Measurements from ENCODE around the gene KMT2C.
"Not testable (repeated sequence)": the region's sequence is repeated elsewhere in the genome, so short reads cannot be mapped to it uniquely, and the experiment has no call there.

DNA sequence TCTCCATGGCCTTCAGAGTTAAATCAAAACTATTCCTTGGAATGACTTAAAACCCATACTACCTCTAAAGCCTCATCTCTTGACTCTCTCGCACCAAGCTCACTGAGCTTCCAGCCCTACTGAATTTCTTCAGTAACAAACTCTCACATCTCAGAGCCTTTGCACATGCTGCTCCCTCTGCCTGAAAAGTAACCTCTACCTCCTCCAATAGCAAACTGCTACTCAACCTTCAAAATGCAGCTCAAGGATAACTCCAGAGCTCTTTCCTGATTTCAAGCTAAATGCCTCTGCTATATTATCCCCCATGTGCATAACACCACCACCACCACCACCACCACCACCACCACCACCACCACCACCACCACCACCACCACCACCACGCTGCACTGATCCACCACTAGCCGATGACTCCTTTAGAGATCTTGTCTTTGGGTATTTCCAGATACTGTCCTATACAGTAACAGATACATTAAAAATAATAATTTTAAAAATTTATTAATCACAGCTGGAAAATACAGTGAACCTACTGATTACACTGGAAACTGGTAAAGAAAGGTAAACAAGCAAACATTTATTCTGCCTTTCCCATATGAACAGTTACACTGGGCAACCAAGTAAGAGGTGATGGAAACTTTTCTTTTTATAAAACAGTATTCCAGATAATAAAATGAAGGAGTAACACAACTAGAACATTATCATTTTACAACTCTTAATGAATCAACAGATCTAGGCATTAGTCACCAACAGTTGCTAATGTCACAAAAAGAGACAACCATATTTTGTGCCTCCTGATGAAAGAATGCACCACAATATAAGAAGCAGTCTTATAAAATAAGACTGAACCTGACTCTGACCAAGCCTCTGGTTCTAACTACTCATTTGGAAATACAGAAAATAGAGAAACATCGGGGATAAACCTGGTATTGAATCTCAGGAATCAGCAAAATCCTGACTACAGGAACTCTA lies 51.3 kb downstream of the KMT2C start:
- TF ChIP-seq, protein P1, sequence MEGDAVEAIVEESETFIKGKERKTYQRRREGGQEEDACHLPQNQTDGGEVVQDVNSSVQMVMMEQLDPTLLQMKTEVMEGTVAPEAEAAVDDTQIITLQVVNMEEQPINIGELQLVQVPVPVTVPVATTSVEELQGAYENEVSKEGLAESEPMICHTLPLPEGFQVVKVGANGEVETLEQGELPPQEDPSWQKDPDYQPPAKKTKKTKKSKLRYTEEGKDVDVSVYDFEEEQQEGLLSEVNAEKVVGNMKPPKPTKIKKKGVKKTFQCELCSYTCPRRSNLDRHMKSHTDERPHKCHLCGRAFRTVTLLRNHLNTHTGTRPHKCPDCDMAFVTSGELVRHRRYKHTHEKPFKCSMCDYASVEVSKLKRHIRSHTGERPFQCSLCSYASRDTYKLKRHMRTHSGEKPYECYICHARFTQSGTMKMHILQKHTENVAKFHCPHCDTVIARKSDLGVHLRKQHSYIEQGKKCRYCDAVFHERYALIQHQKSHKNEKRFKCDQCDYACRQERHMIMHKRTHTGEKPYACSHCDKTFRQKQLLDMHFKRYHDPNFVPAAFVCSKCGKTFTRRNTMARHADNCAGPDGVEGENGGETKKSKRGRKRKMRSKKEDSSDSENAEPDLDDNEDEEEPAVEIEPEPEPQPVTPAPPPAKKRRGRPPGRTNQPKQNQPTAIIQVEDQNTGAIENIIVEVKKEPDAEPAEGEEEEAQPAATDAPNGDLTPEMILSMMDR (IDR thresholded peaks at IDR 0.05) = not testable (repeated sequence)
- not testable (repeated sequence) for TF ChIP-seq POLR2A, EP300 (IDR thresholded peaks at IDR 0.05)
